Keratinocyte (primary cell): ENCODE results near the gene MAD2L2. TPM values are rescaled to one million over a fixed set of nuclear protein-coding genes. Genes with fewer than 3 reads are reported as not detected.
A peak's percentile ranks its signal among the peaks of the same experiment; 100 is the strongest.

Source experiments
- DNase-seq: peaks from one replicate; pipeline ENCODE4 v3.0.0-alpha.2; 2011; ENCODE audit warnings: low read depth, missing footprints, low spot score
- FAIRE-seq: peaks from 2 replicates; lab custom pipeline; 2011; peaks lifted over from hg19 to GRCh38; lab: Jason Lieb, UNC
- H2AFZ ChIP-seq: 2 replicates; pipeline ENCODE4 v1.6.0; 2012; ENCODE audit warnings: low read length, control low read depth, inconsistent platforms; ENCODE audit not compliant: control insufficient read depth
- H3K27ac ChIP-seq: 2 replicates; pipeline ENCODE4 v1.5.1; 2011; ENCODE audit warnings: low read length; ENCODE audit not compliant: control insufficient read depth, insufficient read depth
- H3K27me3 ChIP-seq: 3 replicates; pipeline ENCODE4 v1.6.0; 2011; ENCODE audit warnings: low read length; ENCODE audit not compliant: control insufficient read depth, insufficient read depth; ENCODE audit errors: extremely low read depth
- H3K36me3 ChIP-seq, 2 experiments: 2 replicates in 1 of 2; 3 replicates in 1 of 2; pipeline ENCODE4 v1.5.1; 2011; ENCODE audit warnings: low read length in 2 of 2, mild to moderate bottlenecking in 1 of 2; ENCODE audit not compliant: control insufficient read depth in 2 of 2, insufficient read depth in 2 of 2; ENCODE audit errors: extremely low read depth in 1 of 2
- H3K4me1 ChIP-seq: 3 replicates; pipeline ENCODE4 v1.5.1; 2011; ENCODE audit warnings: low read length; ENCODE audit not compliant: control insufficient read depth, insufficient read depth; ENCODE audit errors: extremely low read depth
- H3K4me2 ChIP-seq: 3 replicates; pipeline ENCODE4 v1.6.0; 2011; ENCODE audit warnings: low read depth, low read length; ENCODE audit not compliant: control insufficient read depth, insufficient read depth; ENCODE audit errors: extremely low read depth
- H3K4me3 ChIP-seq, 3 experiments: fragments of 200-600 bp in 1 of 3; sonication (generic) in 1 of 3; 2 replicates in 2 of 3; 3 replicates in 1 of 3; pipeline ENCODE4 v1.5.1; 2011 to 2016; ENCODE audit warnings: low read length in 3 of 3, mild to moderate bottlenecking in 3 of 3, control low read depth in 2 of 3, inconsistent platforms in 1 of 3, low read depth in 1 of 3, mixed read lengths in 1 of 3, mixed run types in 1 of 3, moderate library complexity in 1 of 3; ENCODE audit not compliant: control insufficient read depth in 2 of 3, insufficient read depth in 2 of 3; ENCODE audit errors: extremely low read depth in 1 of 3
- H3K79me2 ChIP-seq: 2 replicates; pipeline ENCODE4 v1.6.0; 2012; ENCODE audit warnings: low read length; ENCODE audit not compliant: control insufficient read depth, insufficient read depth
- H3K9ac ChIP-seq: 3 replicates; pipeline ENCODE4 v1.6.0; 2011; ENCODE audit warnings: low read length; ENCODE audit not compliant: control insufficient read depth, insufficient read depth; ENCODE audit errors: extremely low read depth
- H3K9me1 ChIP-seq: 3 replicates; pipeline ENCODE4 v1.6.0; 2011; ENCODE audit warnings: low read length; ENCODE audit not compliant: control insufficient read depth, insufficient read depth; ENCODE audit errors: extremely low read depth
- H3K9me3 ChIP-seq: 2 replicates; pipeline ENCODE4 v1.5.1; 2012; ENCODE audit warnings: low read depth, low read length; ENCODE audit not compliant: control insufficient read depth
- H4K20me1 ChIP-seq: 3 replicates; pipeline ENCODE4 v1.6.0; 2011; ENCODE audit warnings: low read length; ENCODE audit not compliant: control insufficient read depth, insufficient read depth; ENCODE audit errors: extremely low read depth
- EZH2 ChIP-seq: IDR thresholded peaks from one replicate; pipeline ENCODE4 v1.6.1; 2012; ENCODE audit warnings: inconsistent platforms, mild to moderate bottlenecking, low read length, moderate library complexity
- dilution Hi-C: fragments of 300-500 bp; cut with MboI; formaldehyde crosslinking; loops from one replicate; pipeline ENCODE4 v1.7.0; 2020; ENCODE audit warnings: low sequenced_read_pairs; ENCODE audit not compliant: extremely low pct_ligation_motif_present
- polyA plus RNA-seq, 5 experiments: library from polyadenylated mRNA; depleted of rRNA in 3 of 5; stranded (reverse) in 3 of 5; stranded (forward) in 1 of 5; unstranded in 1 of 5; fragments of >200 nt; gene quantifications; 1 replicate in 1 of 5; 2 replicates in 3 of 5; 3 replicates in 1 of 5; pipeline versions ENCODE4 v1.2.1 to v1.2.3, GENCODE V29; 2011 to 2012; ENCODE audit warnings: missing spikeins in 2 of 5, low read depth in 1 of 5, low replicate concordance in 1 of 5
- TF ChIP-seq, protein P1 (sequence below), 3 experiments: IDR thresholded peaks in 1 of 3; conservative IDR thresholded peaks in 1 of 3; optimal IDR thresholded peaks in 1 of 3; 2 replicates in 2 of 3; 3 replicates in 1 of 3; pipeline versions ENCODE3 to v1.5.1; 2011; ENCODE audit warnings: low read length in 3 of 3, mild to moderate bottlenecking in 3 of 3, moderate library complexity in 2 of 3, control low read depth in 1 of 3, inconsistent platforms in 1 of 3; ENCODE audit not compliant: insufficient read depth in 2 of 3; ENCODE audit errors: extremely low read depth in 1 of 3

The MAD2L2 gene
- polyA plus RNA-seq, 1 donor (not counting 4 experiments of a cell fraction or from before 2014, with no cell fraction given): 24.8 TPM

DNA sequence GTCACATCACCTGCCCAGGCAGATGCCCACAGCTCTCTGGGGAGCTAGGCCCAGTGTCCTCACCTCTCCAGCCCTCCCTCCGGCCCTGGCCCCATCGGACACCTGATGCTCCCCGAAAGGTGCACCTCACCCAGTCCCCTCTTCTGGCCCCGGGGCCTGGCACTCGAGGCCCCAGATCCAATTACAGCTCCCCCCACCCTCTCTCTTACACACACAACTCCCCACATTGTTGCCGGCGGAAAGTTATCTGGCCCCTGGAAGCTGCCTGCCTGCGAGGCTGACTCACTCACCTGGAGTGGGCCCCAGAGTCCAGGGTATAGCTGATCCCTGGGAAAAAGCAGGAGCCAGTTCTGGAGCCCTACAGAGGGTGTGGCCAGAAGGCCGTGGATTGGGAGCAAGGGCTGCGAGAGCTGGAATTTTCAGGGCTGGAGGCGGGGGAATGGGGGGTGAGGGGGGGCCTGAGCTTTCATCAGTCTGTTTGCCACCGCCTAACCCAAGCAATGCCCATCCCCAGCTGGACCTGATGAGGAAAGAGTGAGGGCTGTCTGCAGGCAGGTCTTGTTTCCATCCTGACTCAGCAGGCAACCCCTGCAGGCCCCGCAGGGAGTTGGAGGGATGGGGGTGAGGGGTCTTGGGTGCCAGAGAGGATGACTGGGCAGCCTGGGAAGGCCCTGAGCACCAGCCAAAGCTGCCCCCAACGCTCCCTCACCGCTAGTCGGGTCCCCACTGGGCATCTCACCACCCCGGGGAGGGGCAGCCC, 27.7 kb downstream of the MAD2L2 start:
- dilution Hi-C loops: no loop called here
- Histone ChIP-seq H3K4me3 (peak overlapping the region; percentile 71 to 75 (median 72)), H2AFZ (peak overlapping the region; percentile 62)

DNA sequence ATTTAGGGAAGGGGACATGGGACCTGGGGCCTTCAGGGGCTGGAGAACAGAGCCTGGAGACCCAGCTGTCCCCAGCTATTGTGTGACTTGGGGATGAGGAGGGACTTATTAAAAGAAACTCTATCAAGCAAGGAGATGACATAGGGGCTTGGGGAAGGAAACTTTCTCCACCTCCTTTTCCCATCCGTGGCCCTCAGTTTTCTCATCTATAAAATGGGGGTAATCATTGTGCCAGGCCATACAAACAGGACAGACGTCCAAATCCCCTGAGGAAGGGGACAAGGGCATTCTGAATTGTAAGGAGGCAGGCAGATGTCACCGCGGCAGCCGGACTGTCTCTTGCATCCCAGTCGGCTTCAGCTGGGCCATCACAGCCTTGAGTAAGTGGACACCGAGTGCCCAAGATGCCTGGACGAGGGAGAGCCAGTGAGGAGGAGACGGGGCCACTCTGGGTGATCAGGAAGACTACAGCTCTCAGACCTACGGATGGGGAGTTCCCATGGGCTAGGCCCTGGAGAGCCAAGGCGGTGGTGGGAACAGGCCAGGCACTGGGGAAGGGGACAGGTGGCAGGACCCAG, 28.7 kb downstream of the MAD2L2 start:
- H3K9ac ChIP-seq: no peak overlapping the region
- DNase-seq (no peak), FAIRE-seq (no peak)
- H3K27ac ChIP-seq: no peak overlapping the region
- H4K20me1 ChIP-seq: no peaks in the 10 kb centered on the region
- peaks cover 7% of the 10 kb centered on the region for H3K79me2 ChIP-seq
- H3K4me1 ChIP-seq: peaks cover 26% of the 10 kb centered on the region
- no peak overlapping the region for H2AFZ ChIP-seq
- peak overlapping the region in 1 of 3 experiments; percentile 72 for H3K4me3 ChIP-seq
- dilution Hi-C loops: no loop called here
- H3K36me3 ChIP-seq: peaks cover 1 to 8% of the 10 kb centered on the region in 2 experiments
- H3K9me1 ChIP-seq: no peaks in the 10 kb centered on the region
- peak overlapping the region; percentile 87 for H3K4me2 ChIP-seq
- H3K27me3 ChIP-seq: no peaks in the 10 kb centered on the region
- TF ChIP-seq EZH2: no peak
- TF ChIP-seq, protein P1, sequence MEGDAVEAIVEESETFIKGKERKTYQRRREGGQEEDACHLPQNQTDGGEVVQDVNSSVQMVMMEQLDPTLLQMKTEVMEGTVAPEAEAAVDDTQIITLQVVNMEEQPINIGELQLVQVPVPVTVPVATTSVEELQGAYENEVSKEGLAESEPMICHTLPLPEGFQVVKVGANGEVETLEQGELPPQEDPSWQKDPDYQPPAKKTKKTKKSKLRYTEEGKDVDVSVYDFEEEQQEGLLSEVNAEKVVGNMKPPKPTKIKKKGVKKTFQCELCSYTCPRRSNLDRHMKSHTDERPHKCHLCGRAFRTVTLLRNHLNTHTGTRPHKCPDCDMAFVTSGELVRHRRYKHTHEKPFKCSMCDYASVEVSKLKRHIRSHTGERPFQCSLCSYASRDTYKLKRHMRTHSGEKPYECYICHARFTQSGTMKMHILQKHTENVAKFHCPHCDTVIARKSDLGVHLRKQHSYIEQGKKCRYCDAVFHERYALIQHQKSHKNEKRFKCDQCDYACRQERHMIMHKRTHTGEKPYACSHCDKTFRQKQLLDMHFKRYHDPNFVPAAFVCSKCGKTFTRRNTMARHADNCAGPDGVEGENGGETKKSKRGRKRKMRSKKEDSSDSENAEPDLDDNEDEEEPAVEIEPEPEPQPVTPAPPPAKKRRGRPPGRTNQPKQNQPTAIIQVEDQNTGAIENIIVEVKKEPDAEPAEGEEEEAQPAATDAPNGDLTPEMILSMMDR (optimal IDR thresholded peaks at IDR 0.05 in 1 of 3, IDR thresholded peaks at IDR 0.05 in 1 of 3, conservative IDR thresholded peaks at IDR 0.05 in 1 of 3; ENCODE audit: extremely low read depth in 1 of 3, insufficient read depth in 2 of 3, low read length in 3 of 3): no peak
- H3K9me3 ChIP-seq: no peaks in the 10 kb centered on the region

More for the DNA sequence above, 27.7 kb downstream of the MAD2L2 start:
- DNase-seq: no peak
- no peaks in the 10 kb centered on the region for H4K20me1 ChIP-seq
- peaks cover 7% of the 10 kb centered on the region for H3K79me2 ChIP-seq
- H3K4me2 ChIP-seq: peak overlapping the region; percentile 87
- no peaks in the 10 kb centered on the region for H3K9me1 ChIP-seq
- peaks cover 3 to 13% of the 10 kb centered on the region in 2 experiments for H3K36me3 ChIP-seq
- FAIRE-seq: peak; percentile 52
- peak overlapping the region; percentile 71 for H3K9ac ChIP-seq
- no peak overlapping the region for H3K27ac ChIP-seq
- H3K4me1 ChIP-seq: peaks cover 26% of the 10 kb centered on the region
- no peaks in the 10 kb centered on the region for H3K27me3 ChIP-seq
- TF ChIP-seq, protein P1 (optimal IDR thresholded peaks at IDR 0.05 in 1 of 3, IDR thresholded peaks at IDR 0.05 in 1 of 3, conservative IDR thresholded peaks at IDR 0.05 in 1 of 3; ENCODE audit: extremely low read depth in 1 of 3, insufficient read depth in 2 of 3, low read length in 3 of 3): peak in 1 of 3 experiments; percentile 18
- TF ChIP-seq EZH2: no peak
- no peaks in the 10 kb centered on the region for H3K9me3 ChIP-seq
